SK-N-DZ (cell line): Measurements from ENCODE around the gene SLC5A4.

Experiments used
- DNase-seq: peaks from one replicate; pipeline ENCODE4 v3.0.0-alpha.2; 2015; ENCODE audit warnings: low spot score

The SLC5A4 gene

DNA sequence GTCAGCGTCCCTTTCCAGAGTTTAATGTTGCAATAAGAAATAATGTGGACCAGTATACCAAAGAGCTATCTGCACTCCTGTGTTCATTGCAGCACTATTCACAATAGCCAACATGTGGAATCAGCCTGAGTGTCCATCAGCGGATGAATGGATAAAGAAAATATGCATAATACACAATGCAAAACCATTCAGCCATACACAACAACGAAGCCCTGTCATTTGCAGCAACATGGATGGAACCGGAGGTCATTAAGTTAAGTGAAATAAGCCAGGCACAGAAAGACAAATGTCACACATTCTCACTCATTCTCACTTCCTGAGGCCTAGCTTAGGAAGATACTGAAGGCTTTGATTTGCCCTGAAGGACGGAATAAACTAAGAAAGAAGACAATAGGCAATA lies 22.1 kb downstream of the SLC5A4 start:
- DNase-seq: no peak

DNA sequence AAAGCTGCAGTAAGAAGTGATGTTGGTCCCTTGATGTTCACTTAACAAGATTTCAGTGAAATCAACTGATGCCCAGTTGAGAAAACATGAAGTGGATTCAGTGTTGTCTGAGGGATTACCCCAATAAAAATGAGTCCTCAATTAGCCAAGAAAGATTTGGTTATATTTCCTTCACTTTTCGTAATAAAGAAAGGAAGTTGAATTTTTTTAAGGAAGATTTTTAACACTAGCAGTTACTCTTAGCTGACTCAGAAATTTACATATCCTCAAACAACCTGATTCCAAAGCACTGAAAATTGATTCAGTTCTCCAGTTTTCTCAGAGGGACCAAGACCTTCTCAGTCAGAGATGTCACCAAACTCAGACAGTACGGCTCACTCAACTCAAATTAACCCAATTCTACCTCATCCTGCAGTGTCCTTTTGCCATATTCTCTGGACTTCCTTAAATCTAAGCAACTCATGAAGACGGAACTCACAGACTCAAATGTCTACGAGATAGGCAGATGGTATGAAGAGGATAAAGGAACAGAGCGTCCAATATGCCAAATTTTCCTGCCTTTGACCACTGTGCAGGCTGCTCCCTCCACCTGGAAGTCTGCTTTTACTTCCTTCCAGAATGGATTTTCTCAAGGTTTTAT lies 22.8 kb downstream of the SLC5A4 start:
- DNase-seq: no peak

- DNase-seq: no peak
Measured at GRCh38 chr22:32226326-32227104, 28.6 kb downstream of the SLC5A4 start.

DNA sequence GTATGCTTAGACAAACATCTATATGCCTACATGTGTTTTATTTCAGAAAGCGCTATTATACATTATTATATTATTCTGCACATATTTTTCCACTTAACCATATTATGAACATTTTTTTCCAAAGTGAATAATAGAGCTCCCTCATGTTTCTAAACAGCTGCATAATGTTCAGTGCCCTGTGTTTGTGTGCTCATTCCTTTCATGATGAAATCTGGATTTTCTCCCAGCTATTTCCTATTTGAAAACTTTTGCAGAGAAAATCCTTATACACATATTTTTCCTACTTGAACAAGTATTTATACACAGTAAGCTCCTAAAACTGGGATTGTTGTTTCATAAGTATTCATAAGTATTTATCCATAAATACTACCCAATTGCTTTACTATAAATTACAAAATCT lies 32.2 kb downstream of the SLC5A4 start:
- no peak for DNase-seq

GRCh38 chr22:32219026-32219425 lies 36.1 kb downstream of the SLC5A4 start:
- no peak for DNase-seq

DNA sequence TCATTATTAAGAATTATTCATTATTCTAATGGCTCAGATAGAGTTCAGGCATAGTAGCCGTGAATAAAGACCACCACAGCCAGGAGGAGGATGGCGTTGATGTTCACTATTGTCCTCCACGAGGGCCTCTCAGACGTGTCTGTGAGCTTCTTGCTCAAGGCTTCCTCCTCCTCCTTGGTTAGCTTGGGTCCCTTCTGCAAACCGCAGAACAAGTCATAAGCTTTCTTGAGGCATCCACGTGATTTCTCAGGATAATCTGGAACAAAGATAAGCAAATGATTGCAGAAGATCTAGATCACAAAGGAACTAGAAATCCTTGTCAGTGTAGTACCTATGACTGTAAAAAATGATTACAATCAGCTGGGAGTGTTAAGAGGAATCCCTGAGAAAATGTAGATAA lies 36.7 kb downstream of the SLC5A4 start:
- no peak for DNase-seq

DNA sequence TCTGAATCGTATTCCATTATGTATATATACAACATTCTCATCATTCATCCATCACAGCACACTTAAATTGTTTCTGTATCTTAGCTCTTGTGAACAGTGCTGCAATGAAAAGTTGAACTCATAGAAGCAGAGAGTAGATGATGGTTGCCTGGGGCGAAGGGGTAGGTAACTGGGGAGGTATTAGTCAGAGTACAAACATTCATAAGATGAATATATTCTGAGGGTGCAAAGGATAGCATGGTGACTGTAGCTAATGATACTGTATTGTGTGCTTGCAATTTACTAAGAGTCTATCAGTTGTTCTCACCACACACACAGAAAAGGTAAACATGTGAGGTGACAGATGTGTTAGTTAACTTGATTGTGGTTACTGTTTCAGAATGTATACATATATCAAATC lies 37.7 kb downstream of the SLC5A4 start:
- DNase-seq: no peak

GRCh38 chr22:32216911-32217310 lies 38.2 kb downstream of the SLC5A4 start:
- no peak for DNase-seq

DNA sequence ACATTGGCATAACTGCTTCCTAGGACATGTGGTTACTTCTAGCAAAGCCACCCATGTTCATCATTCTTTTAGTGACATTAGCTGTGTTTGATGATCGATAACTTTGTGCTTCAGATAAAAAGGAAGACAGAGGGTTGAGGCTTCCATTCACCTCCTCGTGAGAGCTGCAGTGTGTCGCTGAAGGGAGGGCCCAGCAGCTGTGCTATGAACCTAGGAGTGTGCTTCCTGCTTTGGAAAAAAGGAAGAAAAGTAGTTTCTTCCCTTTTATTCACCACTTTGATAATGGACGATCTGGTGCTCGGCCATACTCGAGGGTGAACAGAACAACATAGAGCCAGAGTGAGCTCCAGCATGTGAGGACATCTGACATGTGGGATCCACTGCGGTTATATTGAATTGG lies 44.1 kb downstream of the SLC5A4 start:
- no peak for DNase-seq

DNA sequence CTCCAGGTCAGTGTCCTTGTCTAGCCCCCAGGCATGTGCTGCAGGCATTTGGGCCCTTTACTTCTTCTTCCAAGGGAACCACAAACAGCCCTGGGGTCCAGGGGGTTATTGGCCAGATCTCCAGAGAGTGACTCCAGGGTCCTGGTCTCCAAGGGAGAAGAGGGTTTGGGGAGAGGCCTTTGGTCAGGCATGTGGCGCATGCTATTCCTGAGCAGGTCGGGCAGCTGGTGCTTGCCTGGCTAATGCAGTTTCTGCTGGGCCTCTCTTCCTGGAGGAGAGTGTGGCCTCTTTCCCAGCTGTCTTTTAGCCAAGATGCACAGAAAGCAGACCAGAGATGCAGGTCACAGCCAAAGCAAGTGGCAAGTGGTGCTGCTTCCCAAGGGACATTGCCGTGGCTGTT lies 46.5 kb downstream of the SLC5A4 start:
- DNase-seq: no peak

DNA sequence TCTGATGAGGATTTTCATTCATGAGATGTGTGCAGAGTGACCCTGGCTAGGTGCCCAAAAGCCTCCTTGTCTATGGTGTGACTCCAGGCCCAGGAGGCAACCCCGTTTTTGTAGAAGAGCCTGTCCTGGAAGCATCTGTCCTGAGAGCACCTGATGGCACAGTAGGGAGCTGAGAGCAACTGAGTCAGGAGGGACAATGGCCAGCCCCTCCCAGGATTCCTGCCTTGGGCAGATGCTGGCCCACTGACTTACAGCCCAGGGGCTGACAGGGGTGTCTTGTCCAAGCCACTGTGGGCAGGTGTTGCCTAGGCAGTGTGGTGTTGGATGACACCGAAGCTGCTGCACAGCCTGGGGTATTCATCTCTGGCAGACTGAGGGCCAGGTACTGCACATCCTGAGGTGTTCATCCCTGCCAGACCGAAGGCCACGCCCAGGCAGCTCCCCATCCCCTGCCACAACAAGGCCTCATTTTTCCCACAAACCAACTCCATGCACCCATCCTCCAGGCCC lies 47.1 kb downstream of the SLC5A4 start:
- DNase-seq: no peak

DNA sequence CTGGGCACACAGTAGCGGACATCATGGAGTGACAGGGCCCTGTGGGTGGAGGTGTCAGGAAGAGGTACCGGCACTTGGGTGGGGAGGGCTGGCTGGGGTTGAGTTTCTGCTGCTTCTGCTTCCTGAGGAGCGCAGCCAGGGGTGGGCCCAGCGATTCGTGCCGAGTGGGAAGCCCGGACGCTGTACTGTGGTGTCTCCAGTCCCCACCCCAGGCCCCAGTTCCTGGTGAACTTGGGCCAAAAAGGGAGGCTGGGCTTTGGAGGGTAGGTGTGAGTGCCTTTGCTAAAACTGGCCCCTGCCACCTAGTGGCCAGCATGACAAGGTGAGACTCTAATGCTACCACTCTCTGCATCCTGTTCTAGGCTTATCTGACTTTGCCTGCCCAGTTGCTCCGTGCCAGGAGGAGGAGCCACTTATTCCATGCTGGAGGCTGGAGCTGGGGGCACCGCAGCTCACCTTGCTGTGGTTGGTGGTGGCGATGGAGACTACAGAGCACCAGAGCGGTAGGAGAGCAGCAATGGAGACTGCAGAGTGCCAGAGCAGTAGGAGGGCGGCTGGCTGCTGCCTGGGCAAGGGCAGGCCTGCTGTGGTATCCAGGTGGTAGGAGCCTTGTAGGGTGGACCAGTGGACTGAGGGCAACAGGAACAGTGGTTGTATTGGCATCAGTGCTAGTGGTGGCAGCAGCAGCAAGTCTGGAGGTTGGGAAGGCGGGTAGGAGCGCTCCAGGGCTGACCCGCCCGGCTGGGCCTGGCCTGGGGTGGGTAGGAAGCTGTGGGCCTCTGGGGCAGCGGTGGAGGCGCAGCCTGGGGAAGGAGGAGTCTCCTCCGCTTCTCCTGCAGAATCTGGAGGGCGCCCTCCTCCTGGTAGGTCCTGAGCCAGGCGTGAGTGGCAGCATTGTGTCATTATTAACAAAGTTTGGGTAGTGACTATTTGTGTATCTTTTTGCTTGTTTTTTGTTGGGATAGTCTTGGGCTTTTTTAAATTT lies 48.1 kb downstream of the SLC5A4 start:
- DNase-seq: peak; percentile 32

DNA sequence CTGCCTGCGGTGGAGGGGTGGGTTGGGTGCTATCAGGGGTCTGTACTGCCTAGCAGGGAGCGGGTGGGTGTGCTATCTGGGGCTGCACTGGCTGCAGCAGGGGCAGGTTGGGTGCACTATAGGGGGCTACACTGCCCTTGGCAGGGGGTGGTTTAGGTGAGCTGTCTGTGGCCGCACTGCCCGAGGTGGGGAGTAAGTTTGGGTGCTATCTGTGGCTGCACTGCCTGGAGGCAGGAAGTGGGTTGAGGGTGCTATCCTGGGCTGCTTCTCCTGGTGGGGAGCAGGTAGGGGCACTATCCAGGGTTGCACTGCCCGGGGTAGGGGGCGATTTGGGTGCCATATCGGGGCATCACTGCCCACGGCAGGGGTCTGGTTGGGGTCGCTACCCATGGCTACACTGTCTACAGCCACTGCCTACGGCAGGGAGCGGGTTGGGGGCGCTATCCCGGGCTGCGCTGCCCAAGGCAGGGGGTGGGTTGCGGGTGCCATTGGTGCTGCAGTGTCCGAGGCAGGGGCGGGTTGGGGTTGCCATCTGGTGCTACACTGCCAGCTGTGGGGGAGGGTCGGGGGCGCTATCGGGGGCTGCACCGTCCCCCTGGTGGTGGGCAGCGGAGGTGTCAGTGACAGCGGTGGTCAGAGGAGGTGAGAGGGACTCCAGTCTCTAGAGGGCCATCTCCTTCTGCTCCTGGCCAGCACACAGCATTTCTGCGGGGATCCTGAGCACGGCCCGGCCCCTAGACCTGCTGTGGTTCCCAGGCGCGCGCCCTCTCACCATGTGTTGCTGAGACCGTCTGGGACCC lies 49.0 kb downstream of the SLC5A4 start:
- no peak for DNase-seq

GRCh38 chr22:32204856-32205722 lies 50.1 kb downstream of the SLC5A4 start, which contains the start of gene RFPL2:
RFPL2 (minus strand) TSS chr22:32205073; CDS start chr22:32202451, 2,622 bp downstream.
- peak; percentile 80 for DNase-seq

- DNase-seq: no peak
Measured at GRCh38 chr22:32204040-32204855, 50.9 kb downstream of the SLC5A4 start.

DNA sequence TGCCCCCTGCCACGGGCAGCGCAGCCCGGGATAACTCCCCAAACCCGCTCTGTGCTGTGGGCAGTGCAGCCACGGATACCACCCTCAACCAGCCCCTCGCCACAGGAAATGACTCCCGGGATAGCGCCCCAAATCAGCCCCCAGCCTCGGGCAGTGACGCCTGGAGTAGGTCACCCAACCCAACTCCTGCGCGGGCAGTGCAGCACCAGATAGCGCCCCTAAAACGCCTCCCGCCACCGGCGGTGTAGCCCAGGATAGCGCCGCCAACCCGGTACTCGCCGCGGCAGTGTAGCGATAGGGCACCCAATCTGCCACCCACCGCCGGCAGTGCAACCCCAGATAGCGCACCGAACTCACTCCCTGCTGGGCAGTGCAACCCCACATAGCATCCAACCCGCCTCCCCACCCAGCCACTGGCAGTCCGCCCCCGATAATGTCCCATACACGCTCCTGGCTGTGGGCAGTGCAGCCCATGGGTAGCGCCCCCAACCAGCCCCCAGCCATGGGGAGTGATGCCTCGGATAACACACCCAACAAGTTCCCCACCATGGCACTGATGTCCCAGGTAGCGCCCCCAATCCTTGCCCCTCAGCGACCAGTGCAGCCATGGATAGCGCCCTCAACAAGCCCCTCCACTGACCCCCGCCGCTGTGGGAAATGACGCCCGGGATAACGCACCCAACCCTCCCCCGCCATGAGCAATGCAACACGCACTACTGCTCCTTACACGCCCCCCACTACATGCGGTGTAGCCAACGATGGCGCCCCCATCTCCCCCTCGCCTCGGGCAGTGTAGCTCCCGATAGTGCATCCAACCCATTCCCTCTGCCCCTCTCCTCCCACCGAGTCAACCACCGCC lies 51.7 kb downstream of the SLC5A4 start:
- DNase-seq: no peak

GRCh38 chr22:32202539-32203180 lies 52.5 kb downstream of the SLC5A4 start:
- DNase-seq: peak; percentile 68

GRCh38 chr22:32202161-32202538 lies 53.0 kb downstream of the SLC5A4 start:
- no peak for DNase-seq
